A549 (cell line): ENCODE data around the gene NDUFB10. TPM values are rescaled to one million over a fixed set of nuclear protein-coding genes. Genes with fewer than 3 reads are reported as not detected.

Source experiments
- ATAC-seq, 2 experiments: fragments of 200-7000 bp in 1 of 2; fragments of >200 bp in 1 of 2; cut with Nextera tagmentation in 1 of 2; cut with Tn5 transposase in 1 of 2; 3 replicates each; pipeline versions ENCODE4 v1.8.0 to v1.9.1; 2018 to 2020; ENCODE audit warnings: mild to moderate bottlenecking in 1 of 2, moderate library complexity in 1 of 2
- CTCF ChIA-PET: fragments of 300-600 bp; sonication (Branson Sonifier 250); formaldehyde crosslinking; extraction: SDS; loops from one replicate; lab custom pipeline; 2021; ENCODE audit warnings: antibody characterized with exemption, inconsistent platforms; lab: Yijun Ruan, JAX
- POLR2A ChIA-PET: fragments of 350-600 bp; formaldehyde crosslinking; extraction: SDS; loops from one replicate; lab custom pipeline; 2021; ENCODE audit warnings: antibody characterized with exemption, inconsistent platforms; lab: Yijun Ruan, JAX
- DNase-seq, 2 experiments: peaks; one replicate each; pipeline versions ENCODE4 v3.0.0 to v3.0.0-alpha.2; 2011 to 2016; ENCODE audit warnings: low read depth in 1 of 2, low spot score in 1 of 2
- FAIRE-seq: peaks from 2 replicates; lab custom pipeline; 2011; peaks lifted over from hg19 to GRCh38; lab: Jason Lieb, UNC
- H3K27ac ChIP-seq, 2 experiments: fragments of >200 bp; sonication (Bioruptor Twin); formaldehyde crosslinking; 3 replicates each; pipeline ENCODE4 v1.5.1; 2016 to 2017
- H3K4me1 ChIP-seq: fragments of >200 bp; sonication (Bioruptor Twin); formaldehyde crosslinking; 3 replicates; pipeline ENCODE4 v1.6.1; 2016
- H3K4me2 ChIP-seq: fragments of >200 bp; sonication (Bioruptor Twin); formaldehyde crosslinking; 3 replicates; pipeline ENCODE4 v1.6.1; 2016
- H3K4me3 ChIP-seq: fragments of >200 bp; sonication (Bioruptor Twin); formaldehyde crosslinking; 3 replicates; pipeline ENCODE4 v1.5.1; 2016
- H3K9me3 ChIP-seq: fragments of >200 bp; sonication (Bioruptor Twin); formaldehyde crosslinking; 3 replicates; pipeline ENCODE4 v1.6.1; 2016
- ATOH8 ChIP-seq: fragments of 250-450 bp; sonication (Bioruptor Pico); IDR thresholded peaks from 2 replicates; pipeline ENCODE4 v1.5.0; 2020; ENCODE audit warnings: low read depth, mild to moderate bottlenecking, moderate library complexity
- BCL3 ChIP-seq: fragments of >200 bp; sonication (Bioruptor Twin); formaldehyde crosslinking; IDR thresholded peaks from 3 replicates; pipeline ENCODE4 v1.6.1; 2016
- BHLHE40 ChIP-seq: IDR thresholded peaks from 2 replicates; pipeline ENCODE4 v1.6.1; 2012; ENCODE audit warnings: low read depth, low read length, inconsistent platforms
- CEBPB ChIP-seq, 2 experiments: fragments of >200 bp in 1 of 2; sonication (Bioruptor Twin) in 1 of 2; formaldehyde crosslinking in 1 of 2; IDR thresholded peaks; 2 replicates each; pipeline ENCODE4 v1.6.1; 2012 to 2016
- CHD4 ChIP-seq: fragments of 200-600 bp; sonication (generic); IDR thresholded peaks from 2 replicates; pipeline ENCODE4 v1.6.1; 2016; ENCODE audit warnings: antibody characterized with exemption, mild to moderate bottlenecking, borderline replicate concordance
- EP300 ChIP-seq, 2 experiments: fragments of >200 bp; sonication (Bioruptor Twin); formaldehyde crosslinking; IDR thresholded peaks; 2 replicates in 1 of 2; 3 replicates in 1 of 2; pipeline ENCODE4 v1.6.1; 2016 to 2017
- ESRRA ChIP-seq: fragments of 150-350 bp; IDR thresholded peaks from 2 replicates; pipeline ENCODE4 v1.6.1; 2014; ENCODE audit warnings: mild to moderate bottlenecking, low read length, borderline replicate concordance
- FOSB ChIP-seq: fragments of 250-450 bp; sonication (Bioruptor Pico); IDR thresholded peaks from 2 replicates; pipeline ENCODE4 v1.5.0; 2020; ENCODE audit warnings: mild to moderate bottlenecking, moderate library complexity
- FOXS1 ChIP-seq: fragments of 250-450 bp; sonication (Bioruptor Pico); IDR thresholded peaks from 2 replicates; pipeline ENCODE4 v1.5.0; 2020; ENCODE audit warnings: mild to moderate bottlenecking, moderate library complexity
- HES2 ChIP-seq: fragments of >200 bp; sonication (Bioruptor Twin); formaldehyde crosslinking; IDR thresholded peaks from 2 replicates; pipeline ENCODE4 v1.6.1; 2016
- HEYL ChIP-seq: fragments of 250-450 bp; sonication (Bioruptor Pico); IDR thresholded peaks from 2 replicates; pipeline ENCODE4 v1.8.0; 2021; ENCODE audit warnings: mild to moderate bottlenecking, moderate library complexity
- HOXA7 ChIP-seq: fragments of 250-450 bp; sonication (Bioruptor Pico); IDR thresholded peaks from 2 replicates; pipeline ENCODE4 v1.5.0; 2020; ENCODE audit warnings: mild to moderate bottlenecking, moderate library complexity
- JUN ChIP-seq, 2 experiments: fragments of >200 bp; sonication (Bioruptor Twin); formaldehyde crosslinking; IDR thresholded peaks; 2 replicates in 1 of 2; 3 replicates in 1 of 2; pipeline ENCODE4 v1.6.1; 2016 to 2017
- KDM1A ChIP-seq: fragments of 200-600 bp; sonication (generic); IDR thresholded peaks from 2 replicates; pipeline ENCODE4 v1.6.1; 2016; ENCODE audit warnings: low read depth, mild to moderate bottlenecking
- MAX ChIP-seq: IDR thresholded peaks from 2 replicates; pipeline ENCODE4 v1.6.1; 2012
- NR3C1 ChIP-seq: fragments of >200 bp; sonication (Bioruptor Twin); formaldehyde crosslinking; IDR thresholded peaks from 3 replicates; pipeline ENCODE4 v1.6.1; 2017
- PBX3 ChIP-seq: IDR thresholded peaks from 2 replicates; pipeline ENCODE4 v1.6.1; 2012
- RAD21 ChIP-seq, 2 experiments: fragments of >200 bp in 1 of 2; sonication (Bioruptor Twin) in 1 of 2; formaldehyde crosslinking in 1 of 2; IDR thresholded peaks in 1 of 2; conservative IDR thresholded peaks in 1 of 2; 2 replicates in 1 of 2; 3 replicates in 1 of 2; pipeline ENCODE4 v1.6.1; 2012 to 2018; ENCODE audit warnings: inconsistent platforms in 1 of 2
- RCOR1 ChIP-seq: fragments of 150-350 bp; IDR thresholded peaks from 2 replicates; pipeline ENCODE4 v1.6.1; 2014; ENCODE audit warnings: antibody characterized with exemption, low read length, low read depth
- RNF2 ChIP-seq: fragments of 200-600 bp; sonication (generic); IDR thresholded peaks from 2 replicates; pipeline ENCODE4 v1.6.1; 2016; ENCODE audit warnings: low read depth, mild to moderate bottlenecking, antibody characterized with exemption, moderate library complexity, borderline replicate concordance
- SMC3 ChIP-seq: fragments of >200 bp; sonication (Bioruptor Twin); formaldehyde crosslinking; IDR thresholded peaks from 3 replicates; pipeline ENCODE4 v1.6.1; 2018; ENCODE audit warnings: inconsistent platforms
- ZC3H11A ChIP-seq: fragments of 450-650 bp; IDR thresholded peaks from 2 replicates; pipeline ENCODE4 v1.6.1; 2014; ENCODE audit warnings: antibody characterized with exemption, mild to moderate bottlenecking
- ZFP36 ChIP-seq: fragments of 450-650 bp; IDR thresholded peaks from 2 replicates; pipeline ENCODE4 v1.6.1; 2014; ENCODE audit warnings: borderline replicate concordance; ENCODE audit not compliant: partially characterized antibody
- ZNF302 ChIP-seq: fragments of 250-450 bp; sonication (Bioruptor Pico); IDR thresholded peaks from 2 replicates; pipeline ENCODE4 v1.9.0; 2021; ENCODE audit warnings: inconsistent platforms, mild to moderate bottlenecking, moderate library complexity
- ZSCAN20 ChIP-seq: fragments of 250-450 bp; sonication (Bioruptor Pico); IDR thresholded peaks from 2 replicates; pipeline ENCODE4 v1.8.0; 2022; ENCODE audit warnings: mild to moderate bottlenecking, moderate library complexity
- WGBS: methylation state at CpG from one replicate; pipeline ENCODE4 v1.1.6; 2017; ENCODE audit errors: missing lambda C conversion rate; 5-methylcytosine and 5-hydroxymethylcytosine counted together
- polyA plus RNA-seq, 4 experiments: library from polyadenylated mRNA; depleted of rRNA in 3 of 4; stranded (reverse); fragments of >200 nt; fragmentation: RNase III in 1 of 4; extraction: RNeasy Plus Mini Kit Qiagen cat#74134 plus additional on column Dnase treatment in 1 of 4; gene quantifications; 2 replicates in 3 of 4; 3 replicates in 1 of 4; pipeline ENCODE4 v1.2.3, GENCODE V29; 2011 to 2017

NDUFB10 gene
- polyA plus RNA-seq, 2 of the 4 experiments (the other 2 are of a cell fraction): 198 to 389 TPM

GRCh38 chr16:1917056-1917664 is 42.2 kb upstream of the NDUFB10 start (continued):
- TF ChIP-seq BHLHE40: no peak

GRCh38 chr16:1917665-1918350 is 41.5 kb upstream of the NDUFB10 start:
- Histone ChIP-seq H3K4me3 (peak overlapping the region; percentile 49), H3K27ac (peak overlapping the region; percentile 16 to 84; a peak in 4 of 6 replicates), H3K4me1 (peaks cover 38% of the 10 kb centered on the region), H3K9me3 (no peaks in the 10 kb centered on the region), H3K4me2 (peak overlapping the region; percentile 86)
- no peak for DNase-seq
- CTCF ChIA-PET: interaction anchor here (4.4 kb wide), 1 partner anchor 11 kb away, joined by 27 read pairs; no protein-coding TSS in a partner anchor
- WGBS: 15% methylated on average over 7 of the region's 81 CpGs
- no peak for TF ChIP-seq RNF2
- 0 out of 2 replicates have a peak, but pooled peaks have one; percentile 26 for TF ChIP-seq MAX
- POLR2A ChIA-PET: no interaction called here
- FAIRE-seq: no peak
- ATAC-seq: peak; percentile 1 to 3; a peak in 1 of 6 replicates

GRCh38 chr16:1918351-1919326 is 40.7 kb upstream of the NDUFB10 start, which contains the start of gene HS3ST6:
HS3ST6 (minus strand) TSS chr16:1918415; CDS start chr16:1918323, 92 bp downstream.
- ATAC-seq: peak; percentile 2 to 35; a peak in 4 of 6 replicates
- peak within 1 kb of the TSS; percentile 86 for H3K4me2 ChIP-seq
- CTCF ChIA-PET: interaction anchor here (0.5 to 2.5 kb wide), 2 partner anchors 11 to 23 kb away, joined by 3 to 20 read pairs; no protein-coding TSS in a partner anchor

GRCh38 chr16:1919327-1919998 is 39.9 kb upstream of the NDUFB10 start:
- WGBS: 73% methylated on average over 18 of the region's 30 CpGs
- Histone ChIP-seq H3K9me3 (no peaks in the 10 kb centered on the region), H3K27ac (no peak overlapping the region), H3K4me2 (no peak overlapping the region; the same call in 2 of the 3 replicates), H3K4me3 (no peak overlapping the region), H3K4me1 (peaks cover 39% of the 10 kb centered on the region)
- TF ChIP-seq RCOR1 (no peak), HES2 (no peak), NR3C1 (no peak), HOXA7 (CRISPR knock-in tag) (no peak), EP300 (IDR thresholded peaks at IDR 0.05) (no peak), ESRRA (no peak), HEYL (CRISPR knock-in tag) (no peak), MAX (no peak), BCL3 (no peak), SMC3 (no peak), JUN (IDR thresholded peaks at IDR 0.05) (no peak), ZFP36 (no peak), PBX3 (no peak)
- ChIA-PET CTCF (interaction anchor here (0.5 to 2.5 kb wide), 3 partner anchors 10 to 24 kb away, joined by 3 to 20 read pairs (median 3); no protein-coding TSS in a partner anchor), POLR2A (no interaction called here)
- ATAC-seq (peak; percentile 0 to 6; a peak in 3 of 6 replicates), DNase-seq (no peak), FAIRE-seq (no peak)

More at GRCh38 chr16:1918351-1919326, 40.7 kb upstream of the NDUFB10 start, which contains the start of gene HS3ST6:
- 58% methylated on average over 18 of the region's 71 CpGs for WGBS
- H3K9me3 ChIP-seq: no peaks in the 10 kb centered on the region
- DNase-seq: no peak
- peak within 1 kb of the TSS; percentile 49 for H3K4me3 ChIP-seq
- H3K27ac ChIP-seq: peak within 1 kb of the TSS; percentile 16 to 84; a peak in 4 of 6 replicates
- H3K4me1 ChIP-seq: peaks cover 39% of the 10 kb centered on the region
- no peak for TF ChIP-seq FOSB (CRISPR knock-in tag)
- no peak for TF ChIP-seq KDM1A
- no peak for TF ChIP-seq ESRRA
- TF ChIP-seq CEBPB (IDR thresholded peaks at IDR 0.05): no peak
- TF ChIP-seq CHD4: no peak
- TF ChIP-seq JUN (IDR thresholded peaks at IDR 0.05): no peak
- no peak for TF ChIP-seq FOXS1 (CRISPR knock-in tag)
- TF ChIP-seq RAD21 (conservative IDR thresholded peaks at IDR 0.05 in 1 of 2, IDR thresholded peaks at IDR 0.05 in 1 of 2): no peak
- TF ChIP-seq ZC3H11A: no peak
- TF ChIP-seq ZSCAN20 (CRISPR knock-in tag): no peak
- TF ChIP-seq ZNF302 (CRISPR knock-in tag): no peak
- no peak for TF ChIP-seq ATOH8 (CRISPR knock-in tag)
- FAIRE-seq: no peak
- POLR2A ChIA-PET: no interaction called here
